T follicular helper cell (primary cell): ENCODE results near the gene CRISPLD2.

Source experiments
- DNase-seq: peaks from one replicate; pipeline ENCODE4 v3.0.0-alpha.2; 2020; ENCODE audit warnings: low read depth

The CRISPLD2 gene

DNA sequence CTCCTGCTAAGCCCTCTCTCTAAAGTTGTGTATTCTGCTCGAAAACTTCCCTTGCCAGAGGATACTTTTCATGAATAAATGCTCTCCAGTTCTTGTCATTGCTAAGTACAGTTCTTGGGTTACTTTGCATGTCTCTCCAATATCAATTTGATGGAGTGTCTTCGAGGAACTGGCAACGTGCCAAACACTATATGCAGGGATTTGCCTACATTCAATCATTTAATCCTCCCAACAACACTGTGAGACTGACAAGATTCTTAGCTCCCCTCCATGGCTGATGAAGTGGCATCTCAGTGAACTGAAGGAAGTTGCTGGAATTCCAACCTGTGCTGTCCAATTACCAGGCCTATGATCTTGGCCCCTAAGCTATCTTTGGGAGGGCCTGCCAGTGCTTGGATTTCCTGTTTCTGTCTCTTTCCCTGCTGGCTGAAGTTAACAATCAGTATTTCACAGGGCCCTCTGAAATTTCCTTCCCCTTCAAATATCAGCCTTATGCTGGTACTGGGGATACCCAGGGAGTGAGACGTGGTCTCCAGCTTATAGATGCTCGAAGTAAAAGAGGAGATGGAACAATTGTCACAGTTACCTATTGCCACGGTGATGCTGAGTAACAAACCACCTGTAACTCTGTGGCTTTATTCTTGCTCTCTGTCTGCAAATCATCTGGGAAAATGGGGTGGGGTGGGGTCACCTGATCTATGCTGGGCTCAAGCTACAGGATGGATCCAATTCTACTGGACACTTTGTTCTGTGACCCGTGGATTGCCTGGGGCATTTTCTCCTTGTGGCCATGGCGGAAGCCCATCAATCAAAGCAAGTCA is 19.4 kb upstream of the CRISPLD2 start:
- DNase-seq = no peak

DNA sequence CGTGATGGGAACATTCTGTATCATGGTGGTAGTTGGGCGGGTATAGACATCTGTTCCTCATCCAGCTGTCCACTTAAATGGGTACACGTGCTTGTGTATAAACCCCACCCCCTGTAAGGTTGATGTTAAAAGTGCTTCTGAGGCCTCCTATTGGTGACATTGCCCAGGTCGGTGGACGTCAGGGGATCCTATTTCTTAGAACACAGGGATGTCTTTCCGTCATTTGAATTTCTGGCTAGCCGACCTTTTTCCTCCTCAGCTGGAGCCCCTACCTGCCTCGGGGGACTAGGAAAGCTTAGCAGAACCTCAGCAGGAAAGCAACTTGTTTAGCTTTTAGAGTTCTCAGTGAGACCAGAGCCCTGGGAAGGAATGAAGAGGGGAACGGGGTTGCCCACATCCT is 16.6 kb upstream of the CRISPLD2 start:
- no peak for DNase-seq

DNA sequence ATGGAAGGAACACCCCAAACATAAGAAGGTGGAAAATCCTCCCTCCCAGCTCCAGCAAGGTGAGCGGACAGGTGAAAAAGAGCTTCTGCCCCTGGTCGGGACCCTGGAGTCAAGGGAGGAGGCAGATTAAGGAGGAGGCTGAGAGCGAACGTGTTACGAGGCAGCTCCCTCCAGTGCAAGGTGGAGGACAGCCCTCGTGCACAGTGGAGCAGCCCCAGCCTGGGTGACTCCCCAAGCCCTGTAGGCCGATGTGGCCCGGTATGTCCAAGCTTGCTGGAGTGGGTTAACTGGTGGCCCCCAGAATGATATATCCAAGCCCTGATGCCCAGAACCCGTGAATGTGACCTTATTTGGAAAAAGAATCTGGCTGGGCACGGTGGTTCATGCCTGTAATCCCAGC is 15.5 kb upstream of the CRISPLD2 start:
- no peak for DNase-seq

DNA sequence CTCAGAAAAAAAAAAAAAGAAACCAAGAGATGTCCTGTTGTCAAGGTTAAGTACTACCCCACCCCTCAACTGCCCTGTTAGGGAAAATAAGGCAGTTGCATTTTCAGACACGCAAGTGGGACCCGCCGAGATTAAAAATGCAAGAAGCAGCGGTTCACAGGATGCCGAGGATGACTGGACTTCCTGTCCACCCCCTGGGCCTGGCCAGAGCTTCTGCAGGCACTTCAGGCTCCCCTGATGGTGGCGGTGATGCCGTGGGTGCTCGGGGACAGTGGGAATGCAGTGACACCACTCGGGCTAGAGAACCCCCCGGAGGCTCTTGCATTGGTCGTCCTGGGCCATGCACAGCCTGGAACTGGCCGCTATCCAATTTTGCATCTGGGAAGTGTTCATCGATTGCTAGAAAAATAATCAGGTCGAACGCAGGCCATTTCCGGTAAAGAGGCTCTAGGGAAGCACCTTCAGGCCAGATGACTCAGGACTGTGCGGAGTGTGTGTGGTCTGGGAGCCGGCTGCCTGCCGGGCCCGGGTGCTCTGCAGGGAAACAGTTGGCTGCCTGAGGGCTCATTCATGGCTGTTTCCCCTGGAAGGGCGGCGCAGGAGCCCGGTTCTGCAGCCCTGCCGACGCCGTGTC is 13.4 kb upstream of the CRISPLD2 start:
- no peak for DNase-seq

- DNase-seq = no peak
Observed at GRCh38 chr16:84806890-84807258, 12.9 kb upstream of the CRISPLD2 start.

DNA sequence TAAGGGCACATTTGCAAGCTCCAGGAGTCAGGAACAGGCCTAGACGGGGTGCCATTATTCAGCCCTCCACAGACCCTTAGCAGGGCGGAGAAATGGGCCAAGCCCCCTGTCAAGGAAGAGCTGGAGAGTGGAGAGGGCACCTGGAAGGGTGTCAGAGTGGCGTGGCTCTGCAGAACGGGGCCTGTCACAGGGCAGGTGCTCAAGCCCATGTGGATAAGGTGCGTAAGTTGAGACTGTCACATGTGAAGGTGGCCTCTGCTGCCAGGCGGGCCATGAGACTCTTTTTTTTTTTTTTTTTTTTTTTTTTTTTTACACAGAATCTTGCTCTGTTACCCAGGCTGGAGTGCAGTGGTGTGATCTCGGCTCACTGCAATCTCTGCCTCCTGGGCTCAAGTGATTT is 12.0 kb upstream of the CRISPLD2 start:
- DNase-seq = no peak

DNA sequence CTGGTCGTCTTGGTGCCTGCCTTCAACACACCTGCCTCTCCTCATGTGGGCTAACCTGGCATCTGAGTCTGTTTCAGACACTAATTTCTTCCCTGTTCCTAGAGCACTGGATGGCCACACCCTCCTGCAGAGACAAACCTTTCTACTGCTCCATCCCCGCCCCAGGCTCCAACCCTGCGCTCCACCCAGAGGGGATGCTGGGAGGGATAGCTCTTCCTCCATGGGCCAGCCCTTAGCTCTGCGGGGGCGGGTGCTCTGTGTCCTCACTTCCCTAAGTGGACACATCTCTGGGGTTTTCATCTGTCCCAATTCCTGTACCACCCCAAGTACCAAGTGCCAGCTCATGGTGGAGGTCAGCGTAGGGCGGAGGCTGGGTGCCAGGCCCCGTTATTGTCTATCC is 11.0 kb upstream of the CRISPLD2 start:
- DNase-seq = no peak

DNA sequence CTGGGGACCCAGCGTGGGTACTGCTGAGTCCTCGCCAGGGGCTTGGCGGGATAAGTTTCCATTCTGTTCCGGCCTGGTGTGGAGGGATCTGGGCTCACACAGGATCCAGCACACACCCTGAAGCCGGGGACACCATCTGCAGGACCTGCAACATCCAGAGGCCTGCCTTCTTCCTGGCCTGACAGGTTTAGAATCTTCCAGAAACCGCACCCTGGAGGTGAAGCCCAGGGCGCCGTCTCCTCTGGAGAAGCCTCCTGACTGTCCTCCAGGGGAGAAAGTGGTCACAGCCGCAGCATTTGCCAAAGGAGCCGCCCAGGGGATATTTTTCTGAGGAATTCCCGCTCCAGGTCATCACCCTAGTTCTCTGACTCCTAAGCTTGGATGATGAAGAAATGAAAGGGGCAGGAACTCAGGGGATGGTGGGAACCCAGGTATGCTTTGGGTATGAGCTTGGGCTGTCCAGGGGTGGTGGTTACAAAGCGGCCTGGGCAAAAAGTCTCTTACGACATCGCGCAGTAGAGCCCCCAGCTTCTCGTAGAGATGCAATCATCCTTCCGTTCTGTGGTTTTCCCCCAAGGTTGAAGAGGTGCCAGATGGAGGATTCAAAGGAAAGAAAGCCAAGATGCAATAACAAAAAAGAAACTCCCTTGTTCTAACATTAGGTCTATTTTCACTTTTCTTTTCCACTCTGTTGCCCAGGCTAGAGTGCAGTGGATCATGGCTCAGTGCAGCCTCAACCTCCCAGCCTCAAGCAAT is 9.1 kb upstream of the CRISPLD2 start:
- DNase-seq = no peak

DNA sequence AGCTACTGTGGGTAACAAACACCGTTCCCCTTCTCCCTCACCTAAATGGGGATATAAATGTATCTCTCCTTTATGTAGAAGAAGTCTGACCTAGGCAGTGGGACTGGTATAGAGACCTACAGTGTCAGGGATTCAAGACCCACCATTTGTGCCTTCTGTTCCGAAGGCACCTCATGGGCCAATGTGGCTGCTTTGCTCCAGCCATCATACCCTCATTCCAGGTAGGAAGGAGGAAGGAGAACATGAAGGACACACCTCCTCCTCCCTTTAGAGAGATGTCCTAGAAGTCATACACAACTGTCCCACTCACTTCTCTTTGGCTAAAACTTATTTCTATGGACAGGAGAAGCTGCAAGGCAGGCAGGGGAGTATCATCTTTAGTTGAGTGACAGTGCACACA is 8.3 kb upstream of the CRISPLD2 start:
- DNase-seq = no peak

GRCh38 chr16:84813141-84813934 is 6.4 kb upstream of the CRISPLD2 start:
- DNase-seq = no peak

- no peak for DNase-seq
Observed at GRCh38 chr16:84815462-84815861, 4.3 kb upstream of the CRISPLD2 start.

- no peak for DNase-seq
Observed at GRCh38 chr16:84816023-84816422, 3.8 kb upstream of the CRISPLD2 start.

DNA sequence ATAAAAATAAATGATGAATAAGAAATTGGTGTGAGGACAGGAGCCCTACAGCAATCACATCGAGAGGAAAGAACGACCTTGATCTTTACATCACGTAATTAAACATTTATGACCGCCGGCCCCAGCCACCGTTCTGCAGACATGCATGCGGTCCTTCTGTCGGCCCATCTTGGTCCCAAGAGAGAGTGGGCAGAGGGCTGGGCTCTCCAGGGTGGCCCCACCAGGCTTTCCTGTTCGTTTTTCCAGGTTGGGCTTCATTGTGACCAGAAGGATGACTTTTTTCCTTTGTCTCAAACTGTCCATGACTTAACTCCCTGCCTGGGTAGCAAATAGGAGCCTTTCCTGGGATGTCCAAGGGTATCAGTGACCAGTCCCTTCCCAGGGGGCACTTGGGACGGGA is 3.3 kb upstream of the CRISPLD2 start:
- no peak for DNase-seq

DNA sequence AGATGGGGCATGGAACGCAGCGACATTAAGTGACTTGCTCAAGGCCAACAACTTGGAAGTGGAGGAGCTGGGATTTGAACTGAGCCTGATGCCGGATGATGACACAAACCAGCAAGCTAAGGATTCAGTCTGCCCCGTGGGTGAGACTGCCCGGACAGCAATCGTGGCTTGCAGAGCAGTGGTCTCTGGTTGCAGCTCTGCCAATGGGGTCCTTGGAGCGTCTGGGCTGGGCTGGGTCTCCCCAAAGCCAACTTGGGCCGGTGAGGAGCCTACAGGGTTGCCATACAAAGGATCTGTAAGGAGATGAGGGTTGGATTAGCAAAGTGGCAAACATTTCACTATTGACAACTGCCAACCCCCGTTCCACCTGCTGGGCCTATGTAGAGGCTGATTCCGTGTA is 2.6 kb upstream of the CRISPLD2 start:
- DNase-seq = no peak

DNA sequence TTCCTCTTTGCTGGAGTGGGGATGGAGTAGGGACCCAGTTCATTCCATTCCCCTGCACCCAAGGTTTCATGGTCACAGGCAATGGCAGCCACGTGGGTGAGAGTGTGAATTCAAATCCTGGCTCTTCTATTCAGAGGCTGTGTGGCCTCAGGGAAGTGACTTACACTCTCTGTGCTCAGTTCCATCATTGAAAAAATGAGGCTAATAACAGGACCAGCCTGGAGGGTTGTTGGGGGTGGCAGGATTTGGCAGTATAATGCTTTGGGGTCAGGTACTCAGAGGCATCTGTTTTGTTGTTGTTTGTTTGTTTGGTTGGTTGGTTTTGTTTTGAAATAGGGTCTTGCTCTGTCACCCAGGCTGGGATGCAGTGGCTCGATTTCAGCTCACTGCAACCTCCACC is 2.2 kb upstream of the CRISPLD2 start:
- no peak for DNase-seq

GRCh38 chr16:84818133-84818532 is 1.7 kb upstream of the CRISPLD2 start:
- no peak for DNase-seq

GRCh38 chr16:84818989-84819643 is 669 bp upstream of the CRISPLD2 start:
- DNase-seq = no peak

DNA sequence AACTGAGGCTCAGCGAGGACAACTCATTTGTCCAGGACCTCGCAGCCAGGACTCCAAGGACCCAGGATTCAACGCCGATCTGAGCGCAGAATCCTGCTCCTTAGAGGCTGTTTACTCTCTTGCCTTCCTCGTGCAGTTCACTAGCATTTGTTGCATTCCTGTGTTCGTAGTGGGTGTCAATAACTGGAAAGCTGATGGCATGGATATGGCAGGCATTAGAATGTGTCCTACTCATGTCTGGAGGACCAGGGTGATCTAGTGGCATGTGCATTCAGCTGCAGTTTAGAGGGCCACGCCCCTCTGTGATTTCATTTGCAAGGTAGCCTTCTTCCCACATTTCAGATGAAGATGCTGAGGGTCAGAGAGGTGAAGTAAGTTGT is 510 bp downstream of the CRISPLD2 start:
- no peak for DNase-seq

- no peak for DNase-seq
Observed at GRCh38 chr16:84820771-84821170, 986 bp downstream of the CRISPLD2 start.

DNA sequence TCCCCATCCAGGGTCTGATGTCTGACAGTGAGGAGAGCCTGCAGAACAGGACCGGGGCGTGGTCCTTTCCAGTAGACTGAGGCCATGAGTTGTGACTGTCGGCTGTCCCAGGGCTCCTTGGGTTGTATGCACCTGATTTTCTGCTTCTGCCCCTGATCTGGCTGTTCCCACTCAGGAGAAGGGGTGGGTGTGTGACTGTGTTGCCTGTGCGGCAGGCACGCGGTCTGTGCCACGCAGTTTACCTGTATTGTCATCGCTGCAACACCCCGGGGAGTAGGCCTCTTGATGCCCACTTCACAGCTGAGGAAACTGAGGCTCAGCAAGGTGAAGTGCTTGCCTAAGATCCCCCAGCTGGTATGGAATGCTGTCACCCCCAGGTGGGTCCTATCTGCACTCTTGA is 1.4 kb downstream of the CRISPLD2 start:
- no peak for DNase-seq

GRCh38 chr16:84821728-84822689 is 2.2 kb downstream of the CRISPLD2 start:
- no peak for DNase-seq
